Kidney (tissue), 2 donors: ENCODE measurements around the gene ADORA2A. TPM values are rescaled to one million over a fixed set of nuclear protein-coding genes. Genes with fewer than 3 reads are reported as not detected.

Source experiments
- polyA plus RNA-seq: library from polyadenylated mRNA; stranded (reverse); fragments of 350-450 nt; fragmentation: Illumina TruSeq; extraction: RNeasy Lipid Tissue Mini Kit (QIAGEN cat#74804); gene quantifications from one replicate; pipeline ENCODE4 v1.2.3, GENCODE V29; 2014; ENCODE audit warnings: low read depth, low replicate concordance; ENCODE audit not compliant: insufficient read depth
- total RNA-seq: library from RNA; stranded (reverse); fragmentation: NEBNext Ultra II Directional; extraction: Animal tissue kit (Norgen Biotek cat#: 25700); gene quantifications from one replicate; pipeline ENCODE4 v1.2.1, GENCODE V29; 2021
- donor health status: DM: yes; HTN: yes; CAD: no.

Gene ADORA2A
- total and polyA plus RNA-seq, 2 donors from 2014 or later: 6.1 to 6.9 TPM

Other genes with a start within 250 kb of the ADORA2A start
- 14.8 TPM for gene SUSD2, start 246.1 kb upstream of the ADORA2A start, total RNA-seq
- gene SUSD2, start 246.1 kb upstream of the ADORA2A start, polyA plus RNA-seq: 25.2 TPM
- 103 TPM for gene GGT5, start 182.5 kb upstream of the ADORA2A start, total RNA-seq
- 63.2 TPM for gene GGT5, start 182.5 kb upstream of the ADORA2A start, polyA plus RNA-seq
- gene SPECC1L, start 156.8 kb upstream of the ADORA2A start, total RNA-seq: 65.8 TPM
- 11.1 TPM for gene SPECC1L, start 156.8 kb upstream of the ADORA2A start, polyA plus RNA-seq
- 1.0 TPM for gene UPB1, start 67.7 kb downstream of the ADORA2A start, total RNA-seq
- 64.6 TPM for gene UPB1, start 67.7 kb downstream of the ADORA2A start, polyA plus RNA-seq
- gene GUCD1, start 127.5 kb downstream of the ADORA2A start, total RNA-seq: 150 TPM
- 111 TPM for gene GUCD1, start 127.5 kb downstream of the ADORA2A start, polyA plus RNA-seq
- gene SNRPD3, start 128.4 kb downstream of the ADORA2A start, total RNA-seq: 73.7 TPM
- 136 TPM for gene SNRPD3, start 128.4 kb downstream of the ADORA2A start, polyA plus RNA-seq
- gene LRRC75B, start 165.5 kb downstream of the ADORA2A start, total RNA-seq: 47.6 TPM
- gene LRRC75B, start 165.5 kb downstream of the ADORA2A start, polyA plus RNA-seq: 23.4 TPM
- 169 TPM for gene GGT1, start 175.6 kb downstream of the ADORA2A start, total RNA-seq
- 153 TPM for gene GGT1, start 175.6 kb downstream of the ADORA2A start, polyA plus RNA-seq